ENCODE results near the gene GPX4. TPM values are rescaled to one million over a fixed set of nuclear protein-coding genes. Genes with fewer than 3 reads are reported as not detected.

Gene GPX4
- total and polyA plus RNA-seq, 9 of the 15 experiments (the other 6 are each of a cell fraction or from before 2014, with no cell fraction given) = 61.4 to 661 (median 349) TPM

- TF ChIP-seq ZNF407 (IDR thresholded peaks at IDR 0.05; ENCODE audit: low read depth) = no peak
- no peak for TF ChIP-seq MLLT1 (IDR thresholded peaks at IDR 0.05)
- 0 out of 2 replicates have a peak, but pooled peaks have one; percentile 40 for TF ChIP-seq ARID4B (CRISPR knock-in tag; IDR thresholded peaks at IDR 0.05)
- peak in 1 of 2 experiments; percentile 41; a peak in 1 of 4 replicates for TF ChIP-seq HDAC1 (IDR thresholded peaks at IDR 0.05)
- TF ChIP-seq POLR2G (IDR thresholded peaks at IDR 0.05; ENCODE audit: low read depth, low read length) = peak; percentile 86
- TF ChIP-seq ZBTB2 (IDR thresholded peaks at IDR 0.05) = peak; percentile 35; the same call in 1 of the 2 replicates
- 0 out of 4 replicates have a peak, but pooled peaks of 1 of the 2 experiments have one; percentile 49 for TF ChIP-seq ZNF639 (CRISPR knock-in tag; conservative IDR thresholded peaks at IDR 0.05 in 1 of 2, IDR thresholded peaks at IDR 0.05 in 1 of 2)
Measured at GRCh38 chr19:1094978-1095701, 8.7 kb upstream of the GPX4 start, which contains the start of gene POLR2E (continued).
